Measurements from ENCODE around the gene PKHD1.

The PKHD1 gene

DNA sequence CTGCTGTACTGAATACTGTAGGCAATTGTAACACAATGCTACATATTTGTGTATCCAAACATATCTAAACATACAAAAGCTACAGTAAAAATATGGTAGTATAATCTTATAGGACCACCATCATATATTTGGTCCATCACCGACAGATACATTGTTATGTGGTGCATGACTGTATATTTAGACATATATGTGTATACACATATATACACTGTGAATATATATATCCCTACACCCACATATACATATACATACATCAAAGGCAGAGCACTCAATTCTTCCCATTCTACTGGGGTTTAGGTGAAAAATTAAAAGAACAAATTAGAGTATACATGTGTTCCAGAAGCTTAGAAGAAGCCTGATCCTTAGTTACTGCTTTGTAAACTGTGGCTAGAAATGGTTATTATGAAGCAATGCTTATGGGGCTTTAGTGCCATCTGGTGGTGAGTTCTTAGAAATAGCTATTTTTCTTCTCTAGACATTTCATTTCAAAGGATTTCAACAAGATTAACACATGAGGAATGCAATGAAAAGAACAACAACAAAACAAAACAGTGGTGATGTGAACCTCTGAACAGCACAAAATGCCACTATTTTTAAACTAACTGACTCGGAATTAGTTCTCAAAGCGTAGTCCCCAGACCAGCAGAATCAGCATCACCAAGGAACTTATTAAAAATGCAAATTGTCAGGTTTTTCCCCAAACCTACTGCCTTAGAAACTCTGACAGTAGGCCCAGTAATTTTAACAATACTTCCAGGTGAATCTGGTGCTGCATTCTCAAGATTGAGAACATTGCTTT, 38.0 kb downstream of the PKHD1 start:
- DNase-seq = peak in 1 of 56 donors; percentile 4

DNA sequence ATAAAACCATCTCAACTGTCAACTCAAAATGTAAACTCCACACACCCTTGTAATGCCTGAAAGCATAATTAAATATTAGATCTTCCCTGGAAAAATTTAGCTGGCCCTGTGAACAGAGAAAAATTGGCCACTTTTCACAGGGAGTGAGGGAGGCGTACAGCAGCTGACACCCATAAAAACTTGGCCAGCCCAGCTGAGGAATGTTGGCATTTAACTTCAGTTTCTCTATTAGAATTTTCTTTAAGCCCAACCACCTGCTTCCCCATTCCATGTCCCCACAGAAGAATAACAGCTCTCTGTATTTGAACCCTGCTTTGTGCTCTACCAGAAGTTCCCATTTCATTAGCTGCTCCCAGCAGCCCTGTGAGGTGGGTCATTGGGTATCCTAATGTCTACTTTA, 41.0 kb downstream of the PKHD1 start:
- DNase-seq = no peak

DNA sequence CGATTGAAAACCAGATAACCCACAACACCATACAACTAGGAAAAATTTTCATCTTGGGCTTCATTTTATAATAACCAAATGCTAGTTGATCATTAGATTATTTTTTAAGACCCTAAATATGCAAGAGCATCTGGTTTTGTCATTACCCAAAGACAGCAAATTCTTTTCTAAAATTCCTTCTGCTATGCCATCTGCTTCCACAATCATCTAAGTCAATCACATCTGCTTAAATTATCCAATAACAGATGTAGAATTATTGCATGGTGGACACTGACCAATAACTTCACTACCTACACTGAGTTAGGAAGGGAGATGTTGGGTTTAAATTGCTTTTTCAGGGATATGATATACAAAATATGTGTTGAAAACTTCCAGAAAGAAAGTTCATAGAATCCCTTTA, 41.9 kb downstream of the PKHD1 start:
- DNase-seq = no peak

DNA sequence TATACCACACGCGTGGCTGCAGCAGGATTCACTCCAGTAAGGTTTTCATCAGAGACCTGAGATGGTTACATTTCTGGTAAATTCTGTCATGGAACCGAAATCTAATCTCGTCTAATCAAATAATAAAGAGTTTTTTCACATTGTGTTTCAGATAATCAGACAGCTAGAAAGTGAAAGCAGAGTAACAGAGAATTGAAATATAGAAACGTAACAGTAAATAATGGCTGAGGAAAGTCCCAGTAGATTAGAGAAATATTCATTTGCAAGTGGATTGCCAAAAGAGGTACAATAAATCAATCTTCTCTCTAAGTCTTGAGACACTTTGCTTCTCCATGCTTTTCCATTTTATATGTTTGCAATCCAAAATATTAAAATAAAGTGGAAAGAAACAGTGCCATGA, 42.4 kb downstream of the PKHD1 start:
- DNase-seq = no peak

DNA sequence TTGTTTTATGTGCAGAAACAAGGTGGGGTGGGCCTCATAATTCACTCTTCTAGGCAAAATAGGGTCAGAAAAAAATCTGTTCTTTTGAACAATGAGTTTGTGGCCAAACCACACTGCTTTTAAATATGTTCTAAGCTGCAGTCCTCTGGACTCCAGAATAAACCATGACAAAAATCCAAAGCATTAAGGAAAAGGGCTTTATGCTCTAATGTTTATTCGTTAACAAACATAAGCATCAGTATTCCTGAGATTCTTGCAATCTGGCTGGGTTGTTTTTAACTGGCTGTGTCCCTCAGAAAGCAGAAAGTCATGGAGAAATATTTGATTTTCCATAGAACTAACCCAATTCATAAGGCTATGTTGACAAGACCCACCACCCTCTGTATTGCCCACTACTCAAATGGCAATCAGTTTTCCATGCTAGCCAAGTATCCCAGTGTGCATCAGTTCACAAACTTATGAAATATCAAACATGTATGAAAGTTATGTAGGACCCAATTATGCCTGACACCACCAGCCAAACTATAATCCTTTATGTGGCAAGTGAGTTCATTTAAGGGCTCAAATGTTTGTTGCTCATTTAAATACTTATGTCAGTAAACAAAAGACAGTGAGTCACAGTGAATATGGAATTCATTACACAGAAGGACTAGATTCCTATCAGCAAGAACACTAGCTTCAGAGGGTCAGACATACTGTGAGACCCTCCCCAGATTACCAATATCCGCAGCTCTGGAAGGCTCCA, 45.1 kb downstream of the PKHD1 start:
- no peak for DNase-seq

DNA sequence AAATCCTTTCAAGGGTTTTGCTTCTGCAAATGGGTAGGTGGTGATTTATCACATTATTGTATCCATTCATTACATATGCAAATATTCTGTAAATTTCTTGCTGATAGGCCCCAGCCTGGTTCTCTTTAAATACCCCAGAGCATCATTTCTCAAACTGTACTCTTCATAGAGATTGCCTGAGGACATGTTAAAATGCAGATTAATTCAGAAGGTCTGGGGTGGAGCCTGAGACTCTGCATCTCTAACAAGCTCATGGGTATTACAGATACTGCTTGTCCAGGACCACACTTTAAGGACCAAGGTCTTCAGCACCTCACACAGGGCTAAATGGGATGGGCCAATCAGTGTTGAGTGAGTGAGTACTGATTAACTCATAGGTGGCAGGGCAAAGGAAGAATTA, 46.3 kb downstream of the PKHD1 start:
- DNase-seq = no peak

DNA sequence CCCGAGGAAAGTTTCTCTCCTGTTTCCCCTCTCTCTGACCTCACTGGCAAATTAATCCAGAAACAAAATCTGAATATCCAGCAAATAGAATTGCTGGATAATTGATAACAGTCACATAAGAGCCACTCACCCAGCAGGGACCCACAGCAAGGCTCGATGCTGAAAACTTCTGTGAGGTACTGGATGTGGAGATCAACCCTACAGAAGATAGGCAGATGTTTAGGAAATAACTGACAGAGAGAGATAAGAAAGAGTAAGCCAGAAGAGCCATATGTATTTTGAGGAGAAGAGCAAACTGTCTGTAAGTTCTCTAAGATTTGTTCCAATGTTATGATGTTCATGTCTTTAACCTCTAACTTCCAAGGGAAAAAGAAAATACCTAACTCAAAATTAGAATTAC, 59.7 kb downstream of the PKHD1 start:
- no peak for DNase-seq

DNA sequence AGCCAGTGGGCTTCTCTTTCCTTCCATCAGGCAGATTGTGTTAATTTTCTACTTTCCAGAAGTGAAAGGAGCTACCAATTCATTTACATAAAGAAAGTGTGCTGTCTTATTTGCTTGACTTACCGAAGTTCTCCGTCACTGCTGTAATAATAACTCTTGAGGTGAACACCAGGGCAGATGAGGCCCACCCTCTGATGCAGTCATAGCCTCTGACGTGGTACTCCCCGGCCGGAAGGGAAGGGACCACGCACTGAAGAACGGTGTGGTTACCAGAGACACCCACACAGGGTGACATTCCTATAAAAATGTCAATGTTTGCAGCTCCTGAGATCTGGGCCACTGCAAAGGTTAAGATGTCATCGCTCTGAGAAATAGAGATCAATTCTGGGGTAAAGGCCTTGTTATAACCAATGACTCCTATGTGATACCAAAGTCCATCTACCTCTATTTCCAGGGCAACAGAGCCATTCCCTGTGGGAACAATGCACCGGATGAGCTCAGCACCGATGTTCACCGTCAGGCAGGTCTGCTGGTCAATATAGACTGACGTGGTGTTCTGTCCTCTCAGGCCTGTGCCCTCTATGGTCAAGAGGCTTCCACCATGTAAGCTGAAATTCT, 62.9 kb downstream of the PKHD1 start:
- DNase-seq = no peak

DNA sequence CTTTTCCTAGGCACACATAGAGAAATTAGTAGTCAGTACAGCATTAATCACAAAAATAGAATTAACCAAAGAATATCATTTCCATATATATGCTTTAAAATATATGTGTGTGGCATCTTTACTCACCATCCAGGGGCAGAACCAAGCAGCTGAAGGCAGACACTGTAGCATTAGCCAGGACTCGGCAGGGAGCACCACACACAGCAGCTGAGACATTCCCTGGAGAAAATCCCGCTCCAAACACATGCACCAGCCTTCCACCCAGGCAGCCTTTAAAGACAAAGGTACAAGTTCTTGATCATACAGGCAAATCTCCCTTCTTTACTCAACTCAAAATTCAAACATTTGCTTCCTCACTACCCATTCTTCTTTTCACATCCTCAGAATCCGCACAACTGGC, 64.7 kb downstream of the PKHD1 start:
- DNase-seq = no peak

DNA sequence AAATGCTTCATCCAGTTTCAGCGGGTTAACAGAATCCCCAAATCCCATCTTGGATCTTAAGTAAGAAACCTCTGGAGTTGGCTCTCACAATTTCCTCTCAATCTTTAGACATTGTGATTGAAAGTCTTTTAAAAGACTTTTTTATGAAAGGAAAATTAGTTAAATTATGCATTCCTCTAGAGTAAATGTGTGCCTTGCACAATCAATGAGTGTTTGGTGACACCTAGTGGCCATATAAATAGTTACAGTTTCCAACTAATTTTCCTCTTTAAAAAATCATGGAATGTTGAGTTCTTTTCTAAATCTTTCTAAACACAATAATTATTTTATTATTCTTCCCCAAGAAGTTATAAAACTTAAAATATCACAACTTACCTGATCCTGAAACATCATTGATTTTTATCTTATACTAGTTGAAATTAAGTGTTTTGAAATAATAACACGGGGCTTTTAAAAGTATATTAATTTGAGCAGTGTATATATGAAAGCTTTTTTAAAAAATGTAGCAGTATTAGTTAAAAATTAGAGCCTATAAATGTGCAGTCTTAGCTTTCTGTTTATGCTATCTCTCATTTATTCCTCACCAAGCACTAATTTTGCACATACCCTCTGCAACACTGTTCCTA, 66.4 kb downstream of the PKHD1 start:
- DNase-seq = peak in 1 of 56 donors; percentile 43

DNA sequence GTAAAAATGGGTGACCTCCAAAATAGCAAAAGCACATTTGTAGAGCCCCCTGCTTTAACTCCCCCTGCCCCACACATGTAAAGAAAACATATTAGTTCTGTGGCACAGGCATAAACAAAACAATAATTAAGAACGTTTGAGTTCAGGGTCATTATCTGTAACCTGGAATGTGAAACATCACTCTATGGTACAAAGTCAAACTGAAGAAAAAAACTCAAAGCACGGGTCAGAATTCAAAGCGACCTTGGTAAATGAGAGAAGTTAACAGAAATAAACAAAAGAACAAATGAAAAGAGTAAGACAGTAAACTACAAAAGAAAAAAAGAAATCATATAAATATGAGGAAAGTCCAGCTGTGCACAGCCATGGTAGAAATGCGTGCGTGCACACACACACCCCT, 67.5 kb downstream of the PKHD1 start:
- DNase-seq = no peak

DNA sequence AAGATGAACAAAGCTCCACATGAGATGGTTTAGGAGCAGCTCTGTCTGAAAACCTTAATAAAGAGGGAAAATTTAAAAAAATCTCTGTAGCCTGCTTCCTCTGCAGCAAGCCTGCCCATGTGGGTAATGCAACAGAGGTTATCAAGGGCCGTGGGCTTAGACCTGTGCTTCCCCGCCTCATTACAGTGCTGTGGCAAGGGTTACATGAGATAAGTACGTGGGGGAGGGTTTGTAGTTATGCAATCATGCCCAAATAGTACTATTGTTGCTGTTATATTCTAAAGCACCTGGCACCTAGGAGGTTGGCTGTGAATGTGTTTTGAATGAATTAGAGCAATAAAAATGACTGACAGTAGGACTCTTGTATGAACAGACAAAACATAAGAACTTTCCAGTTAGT, 68.3 kb downstream of the PKHD1 start:
- no peak for DNase-seq

DNA sequence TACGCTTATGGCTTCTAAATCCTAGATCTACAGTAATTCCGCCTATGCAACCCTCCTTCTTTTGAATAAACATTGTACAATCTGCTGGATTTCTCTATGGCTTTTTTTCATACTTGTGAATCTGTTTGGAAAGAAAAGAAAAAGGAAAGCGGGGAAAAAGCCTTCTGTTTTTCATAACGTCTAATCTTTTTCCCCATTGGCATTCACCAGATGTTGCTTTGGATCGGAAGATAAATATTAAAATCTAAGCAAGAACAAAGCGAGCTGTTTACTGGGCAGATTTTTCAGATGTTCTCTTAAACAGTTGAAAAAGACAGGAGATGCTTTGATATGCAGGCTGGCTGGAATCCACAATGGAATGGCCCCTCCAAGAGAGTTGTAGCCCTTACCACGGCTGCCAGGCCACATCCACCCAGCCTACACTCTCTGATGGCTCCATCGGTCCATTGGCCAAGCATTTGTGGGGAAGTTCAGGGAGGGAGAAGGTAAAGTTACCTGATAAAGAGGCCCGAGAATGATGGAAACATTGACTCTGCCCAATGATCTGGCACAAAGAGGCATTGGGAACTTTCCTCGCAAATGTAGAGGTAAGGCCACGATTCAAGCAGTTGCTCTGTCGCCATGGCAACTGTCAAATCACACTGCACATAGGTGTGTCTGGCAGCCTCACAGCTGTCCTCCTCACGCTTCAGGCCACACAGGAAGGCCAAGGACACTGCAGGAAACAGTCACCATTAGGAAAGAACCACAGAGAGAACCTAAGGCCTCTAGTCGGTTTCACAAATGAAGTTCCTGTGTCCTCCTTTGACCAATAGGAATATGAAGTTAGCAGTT, 70.3 kb downstream of the PKHD1 start:
- no peak for DNase-seq

DNA sequence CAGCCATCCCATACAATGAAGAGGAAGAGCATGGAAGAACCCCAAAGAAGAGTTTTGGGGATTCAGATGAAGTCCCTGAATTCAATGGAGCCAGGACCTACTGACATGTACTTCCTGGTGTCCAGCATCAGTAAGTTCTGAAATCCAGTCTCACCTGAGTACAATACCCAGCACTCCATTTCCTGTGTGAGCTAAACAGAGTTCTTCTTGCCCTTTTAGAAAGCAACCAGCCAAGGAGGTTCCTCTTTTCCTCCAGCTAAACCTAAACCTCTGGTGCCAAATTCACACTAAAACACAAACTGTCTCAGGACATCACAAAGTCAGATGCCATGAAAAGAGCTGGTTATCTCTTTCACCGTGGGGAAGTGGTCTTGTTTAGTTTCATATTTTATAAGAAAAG, 71.5 kb downstream of the PKHD1 start:
- DNase-seq = no peak

DNA sequence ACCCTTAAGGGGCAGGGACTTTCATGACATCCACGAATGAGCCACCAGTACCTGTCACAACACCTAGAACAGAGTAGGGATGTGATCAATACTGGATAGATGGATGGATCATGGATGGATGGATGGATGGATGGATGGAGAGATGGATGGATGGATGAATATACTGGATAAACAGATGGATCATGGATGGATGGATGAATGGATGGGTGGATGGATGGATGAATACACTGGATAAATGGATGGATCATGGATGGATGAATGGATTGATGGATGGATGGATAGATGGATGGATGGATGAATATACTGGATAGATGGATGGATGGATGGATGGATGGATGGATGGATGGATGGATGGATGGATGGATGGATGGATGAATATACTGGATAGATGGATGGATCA, 73.0 kb downstream of the PKHD1 start:
- DNase-seq = no peak

DNA sequence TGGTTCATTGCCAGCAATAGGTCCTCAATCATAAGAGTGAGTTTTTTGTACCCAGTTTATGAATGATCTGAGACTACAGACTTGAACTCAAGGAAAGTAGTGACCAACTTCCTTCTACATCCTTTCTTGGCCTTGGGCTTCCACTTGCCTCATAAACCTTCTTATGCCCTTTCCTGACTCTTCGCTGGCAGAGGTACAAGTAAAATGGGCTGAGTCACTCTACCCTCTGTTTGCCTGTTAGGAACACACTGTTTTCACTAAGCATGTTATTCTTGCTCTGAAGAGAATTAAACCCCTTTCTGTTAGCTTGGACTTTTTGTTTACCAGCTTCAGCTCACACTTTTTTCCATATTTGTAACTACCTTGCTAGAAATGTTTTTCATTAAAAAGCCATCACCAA, 74.4 kb downstream of the PKHD1 start:
- DNase-seq = no peak

DNA sequence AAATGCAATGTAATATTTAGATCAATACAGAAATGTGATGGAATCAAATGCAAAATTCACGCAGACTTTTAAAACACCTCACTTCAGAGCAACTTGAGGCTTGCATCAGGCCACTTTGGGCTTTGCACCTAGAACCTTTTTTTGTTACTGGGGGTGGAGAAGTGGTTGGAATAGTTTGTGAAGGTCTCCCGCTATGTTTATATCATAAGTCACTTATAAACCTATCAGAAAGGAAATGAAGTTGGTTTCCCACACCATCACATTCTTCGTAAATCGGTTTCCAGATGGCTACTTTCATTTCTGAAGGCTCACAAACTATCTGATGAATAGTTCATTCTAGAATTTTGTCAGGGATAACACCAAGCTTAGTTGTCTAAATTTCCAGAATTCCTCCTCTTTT, 74.8 kb downstream of the PKHD1 start:
- DNase-seq = no peak

DNA sequence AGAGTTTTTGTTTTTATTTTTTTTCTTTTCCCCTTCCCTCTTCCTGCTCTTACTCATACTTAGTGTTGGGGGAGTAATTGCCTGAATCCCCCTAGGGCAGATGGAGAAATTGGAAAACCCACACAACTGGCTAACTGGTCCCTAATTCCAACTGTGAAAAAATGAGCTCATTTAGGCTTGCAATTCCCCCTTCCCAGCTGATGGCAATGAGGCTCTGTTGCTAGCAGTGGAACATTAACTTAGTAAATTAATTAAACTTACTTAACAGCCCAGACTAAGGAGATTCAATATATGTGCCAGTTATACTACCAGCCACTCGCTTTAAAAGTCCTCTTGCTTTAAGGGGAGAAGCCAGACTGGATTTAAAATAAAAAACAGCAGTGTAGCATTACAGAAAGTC, 76.6 kb downstream of the PKHD1 start:
- DNase-seq = no peak

DNA sequence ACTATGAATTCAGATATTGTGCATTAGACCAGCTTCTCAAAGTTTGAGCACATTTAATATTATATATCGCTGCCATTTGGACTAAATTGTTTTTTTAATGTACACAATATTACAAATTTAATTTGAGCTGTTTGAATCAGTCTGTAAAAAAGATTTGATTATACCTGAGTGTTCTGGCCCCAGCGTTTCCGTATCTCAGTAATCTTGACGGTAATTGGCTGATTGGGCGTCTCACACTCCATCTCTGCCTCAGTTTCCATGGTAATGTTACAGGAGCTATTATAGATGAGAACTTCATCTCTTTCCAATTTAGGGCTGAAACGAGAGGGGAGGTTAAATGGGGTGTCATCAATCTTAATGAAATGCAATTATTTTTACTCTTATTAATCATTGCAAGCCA, 77.3 kb downstream of the PKHD1 start:
- DNase-seq = no peak

DNA sequence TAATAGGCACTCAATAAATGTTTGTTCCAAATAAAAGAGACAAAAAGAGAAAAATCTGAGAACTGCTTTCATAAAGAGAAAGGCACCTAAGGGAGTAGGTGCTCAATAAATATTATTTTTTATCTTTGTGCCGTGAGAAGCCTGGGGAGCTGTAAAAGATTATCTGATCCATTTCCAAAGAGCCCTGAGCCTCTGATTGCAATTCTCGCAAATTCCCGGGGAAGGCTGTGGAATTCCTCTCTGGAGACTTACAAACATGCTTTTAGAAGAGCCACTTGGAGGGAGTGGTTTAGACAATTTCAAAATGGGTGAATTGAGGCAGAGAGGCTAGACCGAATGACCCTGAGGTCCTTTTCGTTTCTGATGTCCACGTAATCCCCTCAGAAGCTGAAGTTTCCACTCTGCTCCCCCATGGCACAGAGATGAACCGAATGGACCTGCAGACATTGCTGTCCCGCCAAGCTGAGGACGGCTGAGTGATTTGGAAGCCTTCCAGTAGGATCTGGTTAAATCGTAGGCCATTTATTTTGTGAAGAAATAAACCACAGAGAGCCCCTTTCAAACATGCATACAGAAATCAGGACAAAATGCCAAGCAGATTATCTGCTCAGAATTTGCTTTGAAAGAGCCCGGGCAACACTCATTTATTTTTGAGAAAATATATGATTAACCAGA, 77.8 kb downstream of the PKHD1 start:
- no peak for DNase-seq

DNA sequence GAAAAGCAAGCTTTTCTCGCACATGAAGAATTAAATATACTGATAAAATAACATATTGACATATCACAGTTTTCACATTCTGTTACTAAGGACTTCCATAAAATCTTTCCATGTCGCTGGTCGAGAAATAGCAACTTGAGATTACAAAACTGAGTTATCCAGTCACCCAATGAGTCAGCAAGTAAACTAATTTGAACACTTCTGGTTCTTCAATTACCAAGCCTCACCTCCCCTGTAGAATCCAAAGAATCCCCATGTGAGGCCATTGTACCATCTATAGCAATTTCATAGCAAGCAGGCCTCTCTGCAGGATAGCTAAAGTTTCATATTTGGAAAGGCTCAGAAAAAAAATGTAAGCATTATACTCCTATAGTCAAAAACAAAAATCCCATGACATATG, 87.3 kb downstream of the PKHD1 start:
- no peak for DNase-seq

All from amygdala (tissue), 56 donors.